ENCODE measurements around the gene GTPBP2.

DNA sequence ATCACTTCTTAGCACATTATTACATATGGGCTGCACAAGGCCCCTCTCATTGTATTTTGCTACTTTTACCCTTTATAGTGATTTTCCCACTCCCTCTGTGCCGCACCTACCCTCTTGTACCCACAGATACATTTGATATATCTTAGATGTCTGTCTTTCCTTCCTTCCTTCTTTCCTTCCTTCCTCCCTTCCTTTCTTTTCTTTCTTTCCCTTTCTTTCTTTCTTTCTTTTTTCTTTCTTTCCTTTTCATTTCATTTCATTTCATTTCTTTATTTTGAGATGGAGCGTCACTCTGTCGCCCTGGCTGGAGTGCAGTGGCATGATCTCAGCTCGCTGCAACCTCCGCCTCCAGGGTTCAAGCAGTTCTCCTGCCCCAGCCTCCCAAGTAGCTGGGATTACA, 40.9 kb downstream of the GTPBP2 start:
- no peak for TF ChIP-seq EZH2 (IDR thresholded peaks at IDR 0.05; ENCODE audit: insufficient read depth, poor library complexity, severe bottlenecking)
- TF ChIP-seq EZH2phosphoT487 (IDR thresholded peaks at IDR 0.05; ENCODE audit: insufficient read depth, low read depth): no peak

All from GM23248 (cell line).